GM19372 (cell line): Measurements from ENCODE around the gene SMIM20.
"Not testable (repeated sequence)": the region's sequence is repeated elsewhere in the genome, so short reads cannot be mapped to it uniquely, and the experiment has no call there.

Experiments used
- ATAC-seq: cut with Tn5 transposase; IDR thresholded peaks from one replicate; pipeline ENCODE4 v1.9.1; 2021; ENCODE audit warnings: mild to moderate bottlenecking, low read depth, moderate library complexity; ENCODE audit not compliant: unreplicated experiment

Gene SMIM20

GRCh38 chr4:25913851-25914669, at the start of gene SMIM20:
Gene SMIM20 (plus strand): TSS chr4:25914220. CDS start chr4:25914314, 94 bp downstream.
- peak; percentile 94 for ATAC-seq

- ATAC-seq: no peak
Observed at GRCh38 chr4:25865586-25865985, 48.4 kb upstream of the SMIM20 start.

GRCh38 chr4:25866401-25866800, 47.6 kb upstream of the SMIM20 start:
- ATAC-seq: not testable (repeated sequence)

- ATAC-seq: no peak
Observed at GRCh38 chr4:25867781-25868294, 46.2 kb upstream of the SMIM20 start.

GRCh38 chr4:25870081-25870480, 43.9 kb upstream of the SMIM20 start:
- ATAC-seq: no peak

- no peak for ATAC-seq
Observed at GRCh38 chr4:25872851-25873631, 41.0 kb upstream of the SMIM20 start.

GRCh38 chr4:25873632-25874129, 40.3 kb upstream of the SMIM20 start:
- ATAC-seq: no peak

GRCh38 chr4:25874655-25875054, 39.4 kb upstream of the SMIM20 start:
- ATAC-seq: no peak

GRCh38 chr4:25875281-25875745, 38.7 kb upstream of the SMIM20 start:
- ATAC-seq: peak; percentile 43

- no peak for ATAC-seq
Observed at GRCh38 chr4:25878676-25879075, 35.3 kb upstream of the SMIM20 start.

- no peak for ATAC-seq
Observed at GRCh38 chr4:25879091-25879584, 34.9 kb upstream of the SMIM20 start.

- ATAC-seq: no peak
Observed at GRCh38 chr4:25879587-25879986, 34.4 kb upstream of the SMIM20 start.

- peak; percentile 70 for ATAC-seq
Observed at GRCh38 chr4:25879991-25880651, 33.9 kb upstream of the SMIM20 start.

GRCh38 chr4:25881193-25881592, 32.8 kb upstream of the SMIM20 start:
- ATAC-seq: no peak

GRCh38 chr4:25882226-25882625, 31.8 kb upstream of the SMIM20 start:
- no peak for ATAC-seq

- no peak for ATAC-seq
Observed at GRCh38 chr4:25883565-25883964, 30.5 kb upstream of the SMIM20 start.

GRCh38 chr4:25884031-25884782, 29.8 kb upstream of the SMIM20 start:
- ATAC-seq: no peak

GRCh38 chr4:25888781-25889180, 25.2 kb upstream of the SMIM20 start:
- no peak for ATAC-seq

- ATAC-seq: no peak
Observed at GRCh38 chr4:25889589-25890503, 24.2 kb upstream of the SMIM20 start.
